NCI-H1436 treated with DMSO at 0.1 percent for 48 hours (cell line): ENCODE data around the gene OR7A17.

ENCODE experiments used
- DNase-seq: peaks from one replicate; lab custom pipeline; 2025; lab: John Stamatoyannopoulos, UW

Gene OR7A17

GRCh38 chr19:14886032-14886431 is at the start of gene OR7A17:
Gene OR7A17, minus strand, starts transcription at chr19:14886132. Its CDS starts 4,777 bp downstream, at chr19:14881355.
- DNase-seq, result no peak

- no peak for DNase-seq
Observed at GRCh38 chr19:14933506-14933905, 47.6 kb upstream of the OR7A17 start.

- no peak for DNase-seq
Observed at GRCh38 chr19:14916848-14917247, 30.9 kb upstream of the OR7A17 start.

GRCh38 chr19:14915116-14915515 is 29.2 kb upstream of the OR7A17 start:
- no peak for DNase-seq

GRCh38 chr19:14906711-14907110 is 20.8 kb upstream of the OR7A17 start:
- no peak for DNase-seq

- no peak for DNase-seq
Observed at GRCh38 chr19:14901675-14902260, 15.8 kb upstream of the OR7A17 start.

GRCh38 chr19:14890643-14891379 is 4.9 kb upstream of the OR7A17 start:
- DNase-seq, result no peak

GRCh38 chr19:14889994-14890642 is 4.2 kb upstream of the OR7A17 start:
- no peak for DNase-seq

- DNase-seq, result no peak
Observed at GRCh38 chr19:14871619-14872230, 14.2 kb downstream of the OR7A17 start.

- no peak for DNase-seq
Observed at GRCh38 chr19:14868497-14868896, 17.4 kb downstream of the OR7A17 start.

GRCh38 chr19:14848822-14849221 is 37.1 kb downstream of the OR7A17 start, which contains the start of gene OR7A10:
Gene OR7A10, minus strand, starts transcription at chr19:14848922. Its CDS starts 7,045 bp downstream, at chr19:14841877.
- DNase-seq, result no peak

GRCh38 chr19:14843578-14843977 is 42.4 kb downstream of the OR7A17 start:
- DNase-seq, result no peak

GRCh38 chr19:14843169-14843568 is 42.8 kb downstream of the OR7A17 start:
- DNase-seq, result no peak

GRCh38 chr19:14840206-14840605 is 45.7 kb downstream of the OR7A17 start:
- no peak for DNase-seq

- DNase-seq, result no peak
Observed at GRCh38 chr19:14837391-14837790, 48.5 kb downstream of the OR7A17 start.

- DNase-seq, result no peak
Observed at GRCh38 chr19:14835011-14835410, 50.9 kb downstream of the OR7A17 start, which contains the start of the genes OR7A5 and OR7C1. Gene OR7A5, minus strand, starts transcription at chr19:14835185. Its CDS starts 6,944 bp downstream, at chr19:14828241. Gene OR7C1, minus strand, starts transcription at chr19:14835185. Its CDS starts 35,049 bp downstream, at chr19:14800136.

- DNase-seq, result no peak
Observed at GRCh38 chr19:14830702-14831101, 55.2 kb downstream of the OR7A17 start.
